HEK293 (cell line): Measurements from ENCODE around the gene AGFG1.

Experiments used
- CTCF ChIA-PET: fragments of 350-600 bp; formaldehyde crosslinking; extraction: SDS; loops from one replicate; lab custom pipeline; 2021; ENCODE audit warnings: antibody characterized with exemption; lab: Yijun Ruan, JAX
- POLR2A ChIA-PET: fragments of 300-600 bp; formaldehyde crosslinking; extraction: SDS; loops from one replicate; lab custom pipeline; 2020; ENCODE audit warnings: antibody characterized with exemption, inconsistent platforms; lab: Yijun Ruan, JAX
- H3K27ac ChIP-seq: fragments of 200-500 bp; sonication (Bioruptor generic); 2 replicates; pipeline ENCODE4 v1.5.1; 2014; ENCODE audit warnings: low read depth, low read length, control low read depth, inconsistent platforms; ENCODE audit errors: extremely low read depth
- H3K36me3 ChIP-seq, 2 experiments: fragments of 200-500 bp in 1 of 2; sonication (Bioruptor generic) in 1 of 2; 1 replicate in 1 of 2; 2 replicates in 1 of 2; pipeline ENCODE4 v1.5.1; 2014 to 2017; ENCODE audit warnings: inconsistent platforms in 2 of 2, low read length in 2 of 2; ENCODE audit not compliant: control insufficient read depth in 2 of 2, insufficient read depth in 1 of 2
- H3K4me1 ChIP-seq: fragments of 200-500 bp; sonication (Bioruptor generic); 2 replicates; pipeline ENCODE4 v1.5.1; 2014; ENCODE audit warnings: mild to moderate bottlenecking, low read length, inconsistent platforms; ENCODE audit not compliant: control insufficient read depth, insufficient read depth
- H3K4me3 ChIP-seq: 2 replicates; pipeline ENCODE4 v1.5.1; 2011; ENCODE audit warnings: low read depth, mild to moderate bottlenecking, control low read depth, low read length, moderate library complexity
- H3K9me3 ChIP-seq: fragments of 200-500 bp; sonication (Bioruptor generic); 2 replicates; pipeline ENCODE4 v1.5.1; 2014; ENCODE audit warnings: low read depth, low read length, inconsistent platforms; ENCODE audit not compliant: control insufficient read depth, insufficient read depth
- MYNN ChIP-seq: fragments of 450-650 bp; formaldehyde crosslinking; IDR thresholded peaks from 2 replicates; pipeline ENCODE4 v1.5.1; 2016; ENCODE audit warnings: missing biosample characterization, missing genetic modification characterization, borderline replicate concordance
- SP2 ChIP-seq: fragments of 450-650 bp; formaldehyde crosslinking; IDR thresholded peaks from 2 replicates; pipeline ENCODE4 v1.5.1; 2016; ENCODE audit warnings: missing biosample characterization, missing genetic modification characterization
- SP7 ChIP-seq: fragments of 450-650 bp; formaldehyde crosslinking; IDR thresholded peaks from 2 replicates; pipeline ENCODE4 v1.5.1; 2016; ENCODE audit warnings: missing biosample characterization, missing genetic modification characterization
- WT1 ChIP-seq: fragments of 450-650 bp; formaldehyde crosslinking; IDR thresholded peaks from 2 replicates; pipeline ENCODE4 v1.5.1; 2016; ENCODE audit warnings: missing biosample characterization, missing genetic modification characterization
- ZBTB17 ChIP-seq: fragments of 450-650 bp; formaldehyde crosslinking; IDR thresholded peaks from 2 replicates; pipeline ENCODE4 v1.5.1; 2016; ENCODE audit warnings: missing biosample characterization, missing genetic modification characterization
- ZBTB21 ChIP-seq: fragments of 450-650 bp; formaldehyde crosslinking; IDR thresholded peaks from 2 replicates; pipeline ENCODE4 v1.5.1; 2017; ENCODE audit warnings: missing biosample characterization, missing genetic modification characterization
- ZNF155 ChIP-seq: fragments of 450-650 bp; formaldehyde crosslinking; IDR thresholded peaks from 2 replicates; pipeline ENCODE4 v1.5.1; 2016; ENCODE audit warnings: missing biosample characterization, missing genetic modification characterization
- ZNF24 ChIP-seq: fragments of 450-650 bp; formaldehyde crosslinking; IDR thresholded peaks from 2 replicates; pipeline ENCODE4 v1.5.1; 2016; ENCODE audit warnings: missing biosample characterization, missing genetic modification characterization
- ZNF292 ChIP-seq: fragments of 450-650 bp; formaldehyde crosslinking; IDR thresholded peaks from 2 replicates; pipeline ENCODE4 v1.5.1; 2016; ENCODE audit warnings: low read depth, missing biosample characterization, missing genetic modification characterization, borderline replicate concordance
- ZNF311 ChIP-seq: fragments of 450-650 bp; formaldehyde crosslinking; IDR thresholded peaks from 2 replicates; pipeline ENCODE4 v1.5.1; 2017; ENCODE audit warnings: missing biosample characterization, missing genetic modification characterization, borderline replicate concordance
- ZNF341 ChIP-seq: fragments of 450-650 bp; formaldehyde crosslinking; IDR thresholded peaks from 2 replicates; pipeline ENCODE4; 2016; ENCODE audit warnings: low read depth, missing biosample characterization, missing genetic modification characterization
- ZNF394 ChIP-seq: fragments of 450-650 bp; formaldehyde crosslinking; IDR thresholded peaks from 2 replicates; pipeline ENCODE4 v1.5.1; 2016; ENCODE audit warnings: missing biosample characterization, missing genetic modification characterization, mild to moderate bottlenecking, moderate library complexity, borderline replicate concordance
- ZNF426 ChIP-seq: fragments of 450-650 bp; formaldehyde crosslinking; IDR thresholded peaks from 2 replicates; pipeline ENCODE4 v1.5.1; 2017; ENCODE audit warnings: missing biosample characterization, missing genetic modification characterization, mild to moderate bottlenecking, inconsistent platforms, moderate library complexity
- ZNF48 ChIP-seq: fragments of 450-650 bp; formaldehyde crosslinking; IDR thresholded peaks from 2 replicates; pipeline ENCODE4 v1.5.1; 2016; ENCODE audit warnings: missing biosample characterization, missing genetic modification characterization
- ZNF600 ChIP-seq: fragments of 450-650 bp; formaldehyde crosslinking; IDR thresholded peaks from 2 replicates; pipeline ENCODE4 v1.5.1; 2016; ENCODE audit warnings: missing biosample characterization, missing genetic modification characterization
- ZNF76 ChIP-seq: fragments of 450-650 bp; formaldehyde crosslinking; IDR thresholded peaks from 2 replicates; pipeline ENCODE4; 2016; ENCODE audit warnings: low read depth, missing biosample characterization, missing genetic modification characterization, borderline replicate concordance
- ZSCAN30 ChIP-seq: fragments of 450-650 bp; IDR thresholded peaks from 2 replicates; pipeline ENCODE4 v1.5.1; 2018; ENCODE audit warnings: missing biosample characterization, mild to moderate bottlenecking, missing genetic modification characterization, moderate library complexity
- TF ChIP-seq, protein P1 (sequence below): fragments of 450-650 bp; formaldehyde crosslinking; IDR thresholded peaks from 2 replicates; pipeline ENCODE4 v1.5.1; 2016; ENCODE audit warnings: missing biosample characterization, missing genetic modification characterization, borderline replicate concordance
- TF ChIP-seq, protein P2 (sequence below): fragments of 450-650 bp; formaldehyde crosslinking; IDR thresholded peaks from 2 replicates; pipeline ENCODE4 v1.5.1; 2017; ENCODE audit warnings: missing biosample characterization, missing genetic modification characterization
- TF ChIP-seq, protein P3 (sequence below): fragments of 450-650 bp; formaldehyde crosslinking; IDR thresholded peaks from 2 replicates; pipeline ENCODE4 v1.5.1; 2017; ENCODE audit warnings: missing biosample characterization, missing genetic modification characterization
- TF ChIP-seq, protein P4 (sequence below): fragments of 450-650 bp; formaldehyde crosslinking; IDR thresholded peaks from 2 replicates; pipeline ENCODE4 v1.5.1; 2016; ENCODE audit warnings: missing biosample characterization, missing genetic modification characterization
- TF ChIP-seq, protein P5 (sequence below): fragments of 450-650 bp; formaldehyde crosslinking; IDR thresholded peaks from 2 replicates; pipeline ENCODE4 v1.5.1; 2016; ENCODE audit warnings: missing biosample characterization, missing genetic modification characterization

AGFG1 gene

DNA sequence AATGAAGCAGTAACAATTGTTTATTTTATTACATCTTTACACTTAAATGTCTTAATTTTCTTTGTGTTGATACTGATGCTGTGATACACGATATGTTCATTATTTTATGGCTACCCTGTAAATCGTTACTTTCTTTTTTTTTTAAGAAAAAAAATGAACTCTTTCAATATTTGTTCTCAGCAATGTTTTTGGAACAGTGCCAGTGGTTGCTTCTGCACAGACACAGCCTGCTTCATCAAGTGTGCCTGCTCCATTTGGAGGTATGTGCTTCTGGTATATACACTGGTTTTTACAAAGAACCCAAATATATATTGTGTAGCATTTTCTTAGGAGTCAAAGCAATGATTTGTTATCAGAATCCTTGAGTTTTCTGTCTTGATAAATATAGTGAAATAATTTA lies 64.5 kb downstream of the AGFG1 start:
- Histone ChIP-seq H3K27ac (no peak overlapping the region), H3K9me3 (no peaks in the 10 kb centered on the region), H3K36me3 (peaks cover 34 to 76% of the 10 kb centered on the region in 2 experiments), H3K4me3 (no peak overlapping the region), H3K4me1 (no peaks in the 10 kb centered on the region)
- POLR2A ChIA-PET, result no interaction called here
- TF ChIP-seq, protein P1, sequence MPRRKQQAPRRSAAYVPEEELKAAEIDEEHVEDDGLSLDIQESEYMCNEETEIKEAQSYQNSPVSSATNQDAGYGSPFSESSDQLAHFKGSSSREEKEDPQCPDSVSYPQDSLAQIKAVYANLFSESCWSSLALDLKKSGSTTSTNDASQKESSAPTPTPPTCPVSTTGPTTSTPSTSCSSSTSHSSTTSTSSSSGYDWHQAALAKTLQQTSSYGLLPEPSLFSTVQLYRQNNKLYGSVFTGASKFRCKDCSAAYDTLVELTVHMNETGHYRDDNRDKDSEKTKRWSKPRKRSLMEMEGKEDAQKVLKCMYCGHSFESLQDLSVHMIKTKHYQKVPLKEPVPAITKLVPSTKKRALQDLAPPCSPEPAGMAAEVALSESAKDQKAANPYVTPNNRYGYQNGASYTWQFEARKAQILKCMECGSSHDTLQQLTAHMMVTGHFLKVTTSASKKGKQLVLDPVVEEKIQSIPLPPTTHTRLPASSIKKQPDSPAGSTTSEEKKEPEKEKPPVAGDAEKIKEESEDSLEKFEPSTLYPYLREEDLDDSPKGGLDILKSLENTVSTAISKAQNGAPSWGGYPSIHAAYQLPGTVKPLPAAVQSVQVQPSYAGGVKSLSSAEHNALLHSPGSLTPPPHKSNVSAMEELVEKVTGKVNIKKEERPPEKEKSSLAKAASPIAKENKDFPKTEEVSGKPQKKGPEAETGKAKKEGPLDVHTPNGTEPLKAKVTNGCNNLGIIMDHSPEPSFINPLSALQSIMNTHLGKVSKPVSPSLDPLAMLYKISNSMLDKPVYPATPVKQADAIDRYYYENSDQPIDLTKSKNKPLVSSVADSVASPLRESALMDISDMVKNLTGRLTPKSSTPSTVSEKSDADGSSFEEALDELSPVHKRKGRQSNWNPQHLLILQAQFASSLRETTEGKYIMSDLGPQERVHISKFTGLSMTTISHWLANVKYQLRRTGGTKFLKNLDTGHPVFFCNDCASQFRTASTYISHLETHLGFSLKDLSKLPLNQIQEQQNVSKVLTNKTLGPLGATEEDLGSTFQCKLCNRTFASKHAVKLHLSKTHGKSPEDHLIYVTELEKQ (tag by site-specific recombination), result no peak
- TF ChIP-seq ZNF48 (tag by site-specific recombination), result no peak
- TF ChIP-seq, protein P2, sequence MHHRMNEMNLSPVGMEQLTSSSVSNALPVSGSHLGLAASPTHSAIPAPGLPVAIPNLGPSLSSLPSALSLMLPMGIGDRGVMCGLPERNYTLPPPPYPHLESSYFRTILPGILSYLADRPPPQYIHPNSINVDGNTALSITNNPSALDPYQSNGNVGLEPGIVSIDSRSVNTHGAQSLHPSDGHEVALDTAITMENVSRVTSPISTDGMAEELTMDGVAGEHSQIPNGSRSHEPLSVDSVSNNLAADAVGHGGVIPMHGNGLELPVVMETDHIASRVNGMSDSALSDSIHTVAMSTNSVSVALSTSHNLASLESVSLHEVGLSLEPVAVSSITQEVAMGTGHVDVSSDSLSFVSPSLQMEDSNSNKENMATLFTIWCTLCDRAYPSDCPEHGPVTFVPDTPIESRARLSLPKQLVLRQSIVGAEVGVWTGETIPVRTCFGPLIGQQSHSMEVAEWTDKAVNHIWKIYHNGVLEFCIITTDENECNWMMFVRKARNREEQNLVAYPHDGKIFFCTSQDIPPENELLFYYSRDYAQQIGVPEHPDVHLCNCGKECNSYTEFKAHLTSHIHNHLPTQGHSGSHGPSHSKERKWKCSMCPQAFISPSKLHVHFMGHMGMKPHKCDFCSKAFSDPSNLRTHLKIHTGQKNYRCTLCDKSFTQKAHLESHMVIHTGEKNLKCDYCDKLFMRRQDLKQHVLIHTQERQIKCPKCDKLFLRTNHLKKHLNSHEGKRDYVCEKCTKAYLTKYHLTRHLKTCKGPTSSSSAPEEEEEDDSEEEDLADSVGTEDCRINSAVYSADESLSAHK (tag by site-specific recombination), result no peak
- TF ChIP-seq SP2 (tag by site-specific recombination), result no peak
- TF ChIP-seq ZBTB17, result no peak
- TF ChIP-seq ZNF155 (tag by site-specific recombination), result no peak
- TF ChIP-seq, protein P3, sequence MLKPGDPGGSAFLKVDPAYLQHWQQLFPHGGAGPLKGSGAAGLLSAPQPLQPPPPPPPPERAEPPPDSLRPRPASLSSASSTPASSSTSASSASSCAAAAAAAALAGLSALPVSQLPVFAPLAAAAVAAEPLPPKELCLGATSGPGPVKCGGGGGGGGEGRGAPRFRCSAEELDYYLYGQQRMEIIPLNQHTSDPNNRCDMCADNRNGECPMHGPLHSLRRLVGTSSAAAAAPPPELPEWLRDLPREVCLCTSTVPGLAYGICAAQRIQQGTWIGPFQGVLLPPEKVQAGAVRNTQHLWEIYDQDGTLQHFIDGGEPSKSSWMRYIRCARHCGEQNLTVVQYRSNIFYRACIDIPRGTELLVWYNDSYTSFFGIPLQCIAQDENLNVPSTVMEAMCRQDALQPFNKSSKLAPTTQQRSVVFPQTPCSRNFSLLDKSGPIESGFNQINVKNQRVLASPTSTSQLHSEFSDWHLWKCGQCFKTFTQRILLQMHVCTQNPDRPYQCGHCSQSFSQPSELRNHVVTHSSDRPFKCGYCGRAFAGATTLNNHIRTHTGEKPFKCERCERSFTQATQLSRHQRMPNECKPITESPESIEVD (tag by site-specific recombination), result 0 out of 2 replicates have a peak, but pooled peaks have one; percentile 5
- CTCF ChIA-PET, result no interaction called here

DNA sequence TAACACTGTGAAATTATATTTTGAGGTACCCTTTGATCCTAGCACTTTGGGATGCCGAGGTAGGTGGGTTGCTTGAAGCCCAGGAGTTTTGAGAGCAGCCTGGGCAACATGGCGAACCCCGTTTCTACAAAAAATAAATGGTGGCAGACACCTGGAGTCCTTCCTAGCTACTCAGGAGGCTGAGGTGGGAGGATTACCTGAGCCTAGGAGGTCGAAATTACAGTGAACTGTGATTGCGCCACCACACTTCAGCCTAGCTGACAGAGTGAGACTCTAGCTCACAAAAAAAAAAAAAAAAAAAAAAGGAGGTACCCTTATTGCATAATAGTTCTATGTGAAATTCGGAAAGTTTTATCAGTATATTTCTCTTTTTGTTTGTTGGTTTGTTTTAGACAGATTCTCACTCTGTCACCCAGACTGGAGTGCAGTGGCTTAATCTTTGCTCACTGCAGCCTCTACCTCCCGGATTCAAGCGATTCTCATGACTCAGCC lies 67.6 kb downstream of the AGFG1 start:
- Histone ChIP-seq H3K36me3 (peaks cover 20 to 52% of the 10 kb centered on the region in 2 experiments), H3K9me3 (no peaks in the 10 kb centered on the region), H3K27ac (no peak overlapping the region), H3K4me1 (no peaks in the 10 kb centered on the region), H3K4me3 (no peak overlapping the region)
- ChIA-PET POLR2A (no interaction called here), CTCF (interaction anchor here (0.6 kb wide), 1 partner anchor 43 kb away, joined by 3 read pairs; no protein-coding TSS in a partner anchor)
- TF ChIP-seq, protein P4, sequence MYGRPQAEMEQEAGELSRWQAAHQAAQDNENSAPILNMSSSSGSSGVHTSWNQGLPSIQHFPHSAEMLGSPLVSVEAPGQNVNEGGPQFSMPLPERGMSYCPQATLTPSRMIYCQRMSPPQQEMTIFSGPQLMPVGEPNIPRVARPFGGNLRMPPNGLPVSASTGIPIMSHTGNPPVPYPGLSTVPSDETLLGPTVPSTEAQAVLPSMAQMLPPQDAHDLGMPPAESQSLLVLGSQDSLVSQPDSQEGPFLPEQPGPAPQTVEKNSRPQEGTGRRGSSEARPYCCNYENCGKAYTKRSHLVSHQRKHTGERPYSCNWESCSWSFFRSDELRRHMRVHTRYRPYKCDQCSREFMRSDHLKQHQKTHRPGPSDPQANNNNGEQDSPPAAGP (tag by site-specific recombination), result no peak
- TF ChIP-seq SP7 (tag by site-specific recombination) (no peak), ZSCAN30 (no peak), ZNF426 (no peak), ZNF341 (tag by site-specific recombination) (no peak), ZBTB21 (tag by site-specific recombination) (no peak), ZNF24 (tag by site-specific recombination) (no peak), ZNF600 (tag by site-specific recombination) (no peak), ZNF311 (tag by site-specific recombination) (no peak), WT1 (tag by site-specific recombination) (no peak), ZNF76 (tag by site-specific recombination) (no peak), ZNF292 (tag by site-specific recombination) (no peak), MYNN (tag by site-specific recombination) (no peak), ZNF394 (tag by site-specific recombination) (no peak)
- TF ChIP-seq, protein P5, sequence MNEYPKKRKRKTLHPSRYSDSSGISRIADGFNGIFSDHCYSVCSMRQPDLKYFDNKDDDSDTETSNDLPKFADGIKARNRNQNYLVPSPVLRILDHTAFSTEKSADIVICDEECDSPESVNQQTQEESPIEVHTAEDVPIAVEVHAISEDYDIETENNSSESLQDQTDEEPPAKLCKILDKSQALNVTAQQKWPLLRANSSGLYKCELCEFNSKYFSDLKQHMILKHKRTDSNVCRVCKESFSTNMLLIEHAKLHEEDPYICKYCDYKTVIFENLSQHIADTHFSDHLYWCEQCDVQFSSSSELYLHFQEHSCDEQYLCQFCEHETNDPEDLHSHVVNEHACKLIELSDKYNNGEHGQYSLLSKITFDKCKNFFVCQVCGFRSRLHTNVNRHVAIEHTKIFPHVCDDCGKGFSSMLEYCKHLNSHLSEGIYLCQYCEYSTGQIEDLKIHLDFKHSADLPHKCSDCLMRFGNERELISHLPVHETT, result no peak
